ENCODE data around the gene SEPTIN10. TPM values are rescaled to one million over a fixed set of nuclear protein-coding genes. Genes with fewer than 3 reads are reported as not detected.
"Not testable (repeated sequence)": the region's sequence is repeated elsewhere in the genome, so short reads cannot be mapped to it uniquely, and the experiment has no call there.

Gene SEPTIN10
- polyA plus RNA-seq, 1 donor from 2014 or later, result 0.71 TPM

DNA sequence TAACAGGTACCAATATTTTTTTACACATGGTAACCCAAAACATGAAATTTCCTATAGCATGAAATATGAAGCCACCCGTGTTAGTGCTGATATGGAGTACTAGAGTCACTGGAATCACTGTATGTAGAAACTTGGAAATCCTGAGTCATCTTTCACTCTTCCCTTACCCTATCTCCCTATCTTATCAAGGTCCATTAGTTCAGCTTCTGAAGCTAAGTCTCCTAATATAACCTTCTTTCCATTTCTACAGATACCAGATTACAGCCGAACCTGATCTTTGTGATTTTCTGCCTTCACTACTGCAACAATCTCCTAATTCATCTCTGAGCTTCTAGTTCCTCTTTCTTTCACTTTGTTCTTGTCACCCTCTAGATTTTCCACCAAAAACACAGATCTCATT is 59.0 kb downstream of the SEPTIN10 start:
- Mint-ChIP-seq H3K36me3 (no peaks in the 10 kb centered on the region), H3K27me3 (peaks cover 6% of the 10 kb centered on the region), H3K9me3 (no peaks in the 10 kb centered on the region), H3K27ac (no peak overlapping the region), H3K4me3 (no peak overlapping the region), H3K4me1 (peaks cover 0 to 3% (median 0%) of the 10 kb centered on the region in 3 donors)

DNA sequence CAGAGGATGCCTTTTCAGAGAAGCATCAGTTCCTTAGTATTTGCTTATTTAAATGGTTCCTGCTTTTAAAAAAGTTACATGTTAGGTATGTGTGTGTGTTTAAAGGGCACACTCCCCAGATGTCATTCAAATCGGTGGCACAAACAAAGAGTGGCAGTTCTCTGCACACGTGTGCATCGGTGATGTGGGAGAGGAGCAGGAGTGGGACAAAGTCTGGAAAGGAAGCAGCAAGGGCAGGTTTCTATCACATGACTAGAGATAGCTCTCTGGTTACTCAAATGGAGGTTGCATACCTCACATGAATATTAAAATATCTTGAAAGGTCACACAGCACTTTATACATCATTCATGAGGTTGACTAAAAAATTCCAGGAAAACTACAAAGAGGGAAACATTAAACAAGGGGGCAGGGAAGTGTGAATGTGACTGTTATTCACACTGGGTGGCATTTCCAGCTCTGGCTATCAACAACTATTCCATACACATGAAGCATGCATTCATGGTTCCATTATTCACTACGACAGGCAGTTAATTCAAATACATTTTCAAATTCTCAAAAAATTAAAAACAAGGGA is 64.7 kb downstream of the SEPTIN10 start:
- H3K4me1 Mint-ChIP-seq, result no peaks in the 10 kb centered on the region
- no peak overlapping the region for H3K27ac Mint-ChIP-seq
- H3K4me3 Mint-ChIP-seq, result no peak overlapping the region
- peaks cover 4% of the 10 kb centered on the region for H3K27me3 Mint-ChIP-seq
- H3K36me3 Mint-ChIP-seq, result no peaks in the 10 kb centered on the region
- no peaks in the 10 kb centered on the region for H3K9me3 Mint-ChIP-seq

DNA sequence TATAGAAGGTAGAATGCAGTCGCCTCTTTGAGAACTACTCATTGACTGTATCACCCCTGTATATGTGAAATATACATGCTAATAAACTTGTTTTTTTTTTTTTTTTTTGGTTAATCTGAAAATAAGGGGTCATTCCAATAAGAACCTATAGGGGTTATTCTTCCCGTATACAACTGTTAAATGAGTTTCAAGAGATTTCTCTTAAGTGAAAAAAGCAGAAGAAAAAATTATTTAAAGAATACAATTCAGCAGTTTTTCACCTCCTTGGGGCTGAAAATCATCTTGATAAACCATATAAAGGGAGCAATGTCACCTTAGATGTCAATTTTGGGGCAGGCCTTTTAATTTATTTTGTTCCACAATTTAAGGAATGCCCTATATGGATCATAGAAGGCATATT is 66.5 kb downstream of the SEPTIN10 start:
- H3K36me3 Mint-ChIP-seq, result no peaks in the 10 kb centered on the region
- no peaks in the 10 kb centered on the region for H3K4me1 Mint-ChIP-seq
- H3K4me3 Mint-ChIP-seq, result no peak overlapping the region
- H3K27me3 Mint-ChIP-seq, result peaks cover 2% of the 10 kb centered on the region
- no peak overlapping the region for H3K27ac Mint-ChIP-seq
- no peaks in the 10 kb centered on the region for H3K9me3 Mint-ChIP-seq

DNA sequence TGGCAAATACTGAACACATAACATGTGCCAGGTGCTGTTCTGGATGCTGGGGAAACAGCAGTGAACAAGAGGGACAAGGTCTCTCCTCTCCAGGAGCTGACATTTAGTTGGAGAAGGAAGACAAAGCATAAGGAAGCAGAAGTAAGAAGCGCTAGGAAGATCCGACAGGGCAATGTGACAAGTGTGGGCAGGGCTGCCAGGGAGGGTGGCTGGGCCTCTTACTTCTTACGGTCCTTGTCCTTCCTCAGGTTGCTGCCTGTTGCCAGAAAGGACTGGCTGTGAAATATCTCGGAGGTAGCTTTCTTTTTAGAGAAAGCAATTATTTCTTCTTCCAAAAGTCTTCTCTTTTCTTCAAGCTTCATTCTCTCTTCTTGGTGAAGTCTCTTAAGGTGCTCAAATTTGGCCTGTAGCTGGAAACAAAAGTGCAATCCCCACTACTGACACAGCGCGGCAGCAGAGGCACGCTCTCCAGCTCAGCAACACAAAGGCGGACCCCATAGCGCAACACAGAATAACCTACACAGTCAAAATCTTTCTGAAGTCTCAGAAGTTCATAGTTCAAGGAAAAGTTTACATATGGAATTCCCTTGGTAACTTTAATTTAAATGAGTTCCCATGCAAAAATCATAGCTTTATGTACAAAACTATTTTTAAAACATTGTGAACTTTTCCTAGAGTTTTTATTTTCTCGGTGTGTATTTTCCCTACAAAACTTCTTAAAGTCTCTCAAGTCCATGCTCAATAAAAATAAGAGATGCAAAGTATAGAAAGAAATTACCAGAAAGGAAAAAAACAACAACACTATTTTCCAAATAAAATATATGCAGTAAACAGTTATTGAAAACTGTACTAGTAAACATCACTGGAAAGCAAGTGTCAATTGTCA is 67.7 kb downstream of the SEPTIN10 start:
- peaks cover 4% of the 10 kb centered on the region for H3K27me3 Mint-ChIP-seq
- no peaks in the 10 kb centered on the region for H3K9me3 Mint-ChIP-seq
- no peaks in the 10 kb centered on the region for H3K36me3 Mint-ChIP-seq
- no peaks in the 10 kb centered on the region for H3K4me1 Mint-ChIP-seq
- H3K4me3 Mint-ChIP-seq, result no peak overlapping the region
- H3K27ac Mint-ChIP-seq, result no peak overlapping the region

DNA sequence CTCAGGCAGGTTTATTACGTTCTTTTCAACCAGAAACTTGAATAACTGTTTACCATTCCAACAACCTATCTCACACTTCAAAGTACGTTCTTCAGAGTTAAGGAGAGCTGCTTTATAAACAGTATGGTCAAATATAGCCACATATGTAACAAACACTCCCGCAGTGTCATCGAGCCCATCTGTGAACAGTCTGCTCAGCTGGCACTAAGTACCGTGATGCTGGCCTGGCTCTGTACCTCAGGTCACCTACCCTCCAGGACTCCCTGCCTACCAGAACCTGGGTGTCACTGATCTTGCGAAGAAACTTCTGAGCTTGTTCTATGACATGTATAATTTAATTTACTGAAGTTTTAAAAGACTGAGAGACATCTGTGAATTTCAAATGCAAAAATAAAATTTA is 71.4 kb downstream of the SEPTIN10 start:
- Mint-ChIP-seq H3K27ac (no peak overlapping the region), H3K4me3 (no peak overlapping the region), H3K4me1 (no peaks in the 10 kb centered on the region), H3K36me3 (no peaks in the 10 kb centered on the region), H3K9me3 (no peaks in the 10 kb centered on the region), H3K27me3 (peaks cover 5% of the 10 kb centered on the region)

DNA sequence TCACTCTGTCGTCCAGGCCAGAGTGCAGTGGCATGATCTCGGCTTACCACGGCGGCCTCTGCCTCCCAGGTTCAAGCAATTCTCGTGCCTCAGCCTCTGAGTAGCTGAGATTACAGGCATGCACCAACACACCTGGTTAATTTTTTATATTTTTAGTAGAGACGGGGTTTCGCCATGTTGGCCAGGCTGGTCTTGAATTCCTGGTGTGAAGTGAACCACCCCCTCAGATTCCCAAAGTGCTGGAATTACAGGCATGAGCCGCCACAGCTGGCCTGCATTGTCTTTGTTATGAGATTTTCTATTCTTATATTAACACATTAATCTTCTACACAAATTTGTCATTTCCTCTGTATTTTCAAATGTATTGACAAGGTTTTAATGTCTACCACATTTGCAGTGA is 75.2 kb downstream of the SEPTIN10 start:
- H3K4me1 Mint-ChIP-seq, result no peaks in the 10 kb centered on the region
- no peak overlapping the region for H3K27ac Mint-ChIP-seq
- no peaks in the 10 kb centered on the region for H3K36me3 Mint-ChIP-seq
- peaks cover 5% of the 10 kb centered on the region for H3K27me3 Mint-ChIP-seq
- peaks cover 0 to 5% (median 0%) of the 10 kb centered on the region in 3 donors for H3K9me3 Mint-ChIP-seq
- H3K4me3 Mint-ChIP-seq, result no peak overlapping the region

DNA sequence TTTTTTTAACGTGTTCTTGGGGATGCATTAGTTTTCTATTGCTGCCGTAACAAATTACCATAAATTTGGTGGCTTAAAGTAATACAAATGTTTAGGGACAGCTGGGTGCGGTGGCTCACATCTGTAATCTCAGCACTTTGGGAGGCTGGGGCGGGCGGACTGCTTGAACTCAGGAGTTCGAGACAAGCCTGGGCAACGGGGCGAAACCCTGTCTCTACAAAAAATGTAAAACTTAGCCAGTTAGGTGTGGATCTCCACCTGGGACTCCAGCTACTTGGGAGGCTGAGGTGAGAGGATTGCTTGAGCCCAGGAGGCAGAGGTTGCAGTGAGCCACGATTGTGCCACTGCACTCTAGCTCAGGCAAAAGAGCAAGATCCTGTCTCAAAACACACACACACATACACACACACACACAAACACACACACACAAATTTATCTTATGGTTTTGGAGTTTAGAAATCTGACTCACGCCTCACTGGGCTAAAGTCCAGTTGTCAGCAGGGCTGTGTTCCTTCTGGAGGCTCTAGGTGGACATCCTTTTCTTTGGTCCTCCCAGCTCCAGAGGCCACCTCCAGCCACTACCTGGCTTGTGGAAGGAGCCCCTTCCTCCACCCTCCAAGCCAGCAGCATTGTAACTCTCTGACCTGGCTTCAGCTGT is 76.1 kb downstream of the SEPTIN10 start:
- Mint-ChIP-seq H3K4me3 (no peak overlapping the region), H3K27ac (no peak overlapping the region), H3K9me3 (peaks cover 0 to 5% (median 0%) of the 10 kb centered on the region in 3 donors), H3K36me3 (no peaks in the 10 kb centered on the region), H3K4me1 (no peaks in the 10 kb centered on the region), H3K27me3 (peaks cover 5% of the 10 kb centered on the region)

DNA sequence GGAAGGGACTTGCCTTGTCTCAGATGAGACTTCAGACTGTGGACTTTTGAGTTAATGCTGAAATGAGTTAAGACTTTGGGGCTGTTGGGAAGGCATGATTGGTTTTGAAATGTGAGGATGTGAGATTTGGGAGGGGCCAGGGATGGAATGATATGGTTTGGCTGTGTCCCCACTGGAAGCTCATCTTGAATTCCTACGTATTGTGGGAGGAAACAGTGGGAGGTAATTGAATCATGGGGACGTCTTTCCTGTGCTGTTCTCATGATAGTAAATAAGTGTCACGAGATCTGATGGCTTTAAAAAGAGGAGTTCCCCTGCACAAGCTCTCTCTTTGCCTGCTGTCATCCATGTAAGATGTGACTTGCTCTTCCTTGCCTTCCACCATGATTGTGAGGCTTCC is 77.2 kb downstream of the SEPTIN10 start:
- not testable (repeated sequence) for H3K4me1 Mint-ChIP-seq, H3K27ac Mint-ChIP-seq, H3K4me3 Mint-ChIP-seq, H3K36me3 Mint-ChIP-seq, H3K9me3 Mint-ChIP-seq, H3K27me3 Mint-ChIP-seq

DNA sequence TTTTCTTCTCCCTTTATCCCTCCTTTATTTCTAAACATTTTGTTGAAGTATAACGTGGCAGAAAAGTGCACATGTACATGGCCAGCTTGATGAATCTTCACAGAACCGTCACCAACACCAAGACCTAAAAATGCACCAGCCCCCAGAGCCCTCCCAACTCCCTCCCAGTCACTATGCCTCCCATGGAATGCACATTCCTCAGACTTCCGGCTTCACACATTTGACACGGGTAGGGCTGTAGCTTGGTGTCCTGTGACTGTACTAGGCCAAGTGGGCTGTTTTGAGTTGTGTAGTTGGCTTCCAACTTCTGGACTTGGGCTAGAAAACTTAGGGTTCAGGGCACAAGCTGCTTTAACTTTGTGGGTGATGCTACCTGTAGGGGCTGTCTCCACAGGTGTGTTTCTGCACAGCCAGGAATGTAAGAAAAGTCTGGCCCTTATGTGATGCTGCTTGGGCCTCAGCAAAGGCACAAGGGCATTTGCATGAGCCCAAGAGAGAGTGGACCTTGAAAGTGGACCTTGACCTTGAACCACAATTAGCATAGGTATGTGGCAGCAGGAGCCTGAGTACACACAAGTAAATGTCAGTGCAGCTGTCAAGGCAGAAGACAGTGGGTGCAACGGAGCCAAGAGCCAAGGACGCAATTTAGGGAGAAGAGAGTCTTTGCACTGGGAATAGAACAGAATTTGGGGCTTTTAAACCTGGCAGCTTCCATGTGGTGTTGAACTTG is 78.4 kb downstream of the SEPTIN10 start:
- Mint-ChIP-seq H3K27me3 (peaks cover 5% of the 10 kb centered on the region), H3K36me3 (no peaks in the 10 kb centered on the region), H3K9me3 (peaks cover 0 to 5% (median 0%) of the 10 kb centered on the region in 3 donors), H3K4me1 (no peaks in the 10 kb centered on the region), H3K27ac (no peak overlapping the region), H3K4me3 (no peak overlapping the region)

DNA sequence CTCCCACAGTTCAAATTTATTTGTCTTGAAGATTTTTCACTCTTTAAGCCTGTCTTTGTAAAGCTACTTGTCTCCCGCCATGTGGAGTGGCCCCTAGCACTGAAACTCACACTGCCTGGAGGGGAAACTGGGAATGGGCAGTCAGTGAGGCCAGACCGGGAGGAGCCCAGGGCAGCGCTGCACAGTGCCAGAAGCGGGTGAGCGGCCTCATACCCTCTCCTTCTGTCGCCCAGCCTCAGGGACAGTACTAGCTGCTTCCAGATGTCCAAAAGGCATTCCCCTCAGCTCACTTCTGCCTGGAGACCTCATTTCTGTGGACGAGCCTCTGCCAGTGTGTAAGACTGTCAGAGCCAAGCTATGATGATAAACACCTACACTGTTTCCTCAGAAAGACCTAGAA is 79.9 kb downstream of the SEPTIN10 start:
- H3K9me3 Mint-ChIP-seq, result peaks cover 0 to 5% (median 0%) of the 10 kb centered on the region in 3 donors
- H3K36me3 Mint-ChIP-seq, result no peaks in the 10 kb centered on the region
- H3K4me1 Mint-ChIP-seq, result no peaks in the 10 kb centered on the region
- H3K27ac Mint-ChIP-seq, result no peak overlapping the region
- peaks cover 8% of the 10 kb centered on the region for H3K27me3 Mint-ChIP-seq
- H3K4me3 Mint-ChIP-seq, result no peak overlapping the region

DNA sequence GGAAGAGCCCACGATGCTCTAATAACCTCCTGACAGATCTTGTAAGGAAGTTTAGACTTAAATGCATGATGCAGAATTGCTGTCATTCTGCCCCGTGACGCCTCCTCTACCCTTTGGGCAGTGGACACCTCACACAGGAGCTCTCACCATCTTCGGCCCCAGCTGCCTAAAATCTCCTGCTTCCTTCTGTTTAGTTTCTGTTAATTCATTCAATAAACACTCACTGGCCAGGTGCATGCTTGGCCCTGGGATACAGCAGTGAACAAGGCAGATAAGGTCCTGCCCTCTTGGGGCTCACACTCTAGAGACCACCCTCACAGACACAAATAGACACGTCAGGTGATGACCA is 81.1 kb downstream of the SEPTIN10 start:
- Mint-ChIP-seq H3K27ac (no peak overlapping the region), H3K4me3 (peak overlapping the region in 1 of 4 donors; percentile 3), H3K27me3 (peaks cover 10% of the 10 kb centered on the region)

DNA sequence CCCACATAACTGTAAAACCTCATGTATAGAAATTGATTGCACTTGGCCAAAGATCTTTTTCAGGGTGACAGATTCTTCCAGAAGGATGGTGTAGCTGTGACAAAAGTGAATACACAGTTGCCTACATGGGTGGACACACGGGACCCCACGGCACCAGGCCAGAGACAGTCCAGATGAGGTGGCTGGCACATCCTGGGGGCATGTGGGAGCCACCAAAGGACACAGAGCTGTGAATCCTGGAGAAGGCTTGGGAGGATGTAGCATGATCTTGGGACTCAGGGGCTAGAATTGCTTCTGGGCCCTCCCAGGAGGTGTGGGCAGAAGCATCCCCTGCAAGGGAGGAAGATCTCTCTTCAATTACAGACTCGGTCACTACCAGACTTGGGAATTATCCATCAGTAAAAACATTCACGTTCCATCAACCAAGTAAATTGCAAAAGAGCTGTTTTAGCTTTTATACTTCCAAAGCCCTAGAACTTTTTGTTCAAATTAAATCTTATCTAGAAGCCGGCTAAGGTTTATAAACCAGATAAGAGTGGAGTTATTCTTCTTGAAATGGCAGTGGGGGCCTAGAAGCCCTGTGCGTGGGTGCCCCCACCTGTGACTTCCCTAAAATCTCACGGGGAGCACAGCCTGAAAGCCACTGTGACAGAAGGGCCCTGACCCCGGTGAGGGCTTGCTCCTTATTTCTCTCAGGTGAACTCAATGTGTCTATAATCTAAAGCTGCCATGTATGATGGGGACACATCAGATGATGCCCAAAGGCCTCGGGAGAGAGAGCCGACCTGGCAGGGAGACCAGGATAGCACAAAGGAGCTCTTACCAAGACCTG is 81.7 kb downstream of the SEPTIN10 start:
- peaks cover 0 to 5% (median 0%) of the 10 kb centered on the region in 3 donors for H3K9me3 Mint-ChIP-seq
- H3K27me3 Mint-ChIP-seq, result peaks cover 12% of the 10 kb centered on the region
- no peak overlapping the region for H3K27ac Mint-ChIP-seq
- H3K4me3 Mint-ChIP-seq, result peak overlapping the region in 1 of 4 donors; percentile 3
- no peaks in the 10 kb centered on the region for H3K36me3 Mint-ChIP-seq
- H3K4me1 Mint-ChIP-seq, result no peaks in the 10 kb centered on the region

More for the DNA sequence above, 81.1 kb downstream of the SEPTIN10 start:
- Mint-ChIP-seq H3K4me1 (no peaks in the 10 kb centered on the region), H3K36me3 (no peaks in the 10 kb centered on the region), H3K9me3 (peaks cover 0 to 5% (median 0%) of the 10 kb centered on the region in 3 donors)

DNA sequence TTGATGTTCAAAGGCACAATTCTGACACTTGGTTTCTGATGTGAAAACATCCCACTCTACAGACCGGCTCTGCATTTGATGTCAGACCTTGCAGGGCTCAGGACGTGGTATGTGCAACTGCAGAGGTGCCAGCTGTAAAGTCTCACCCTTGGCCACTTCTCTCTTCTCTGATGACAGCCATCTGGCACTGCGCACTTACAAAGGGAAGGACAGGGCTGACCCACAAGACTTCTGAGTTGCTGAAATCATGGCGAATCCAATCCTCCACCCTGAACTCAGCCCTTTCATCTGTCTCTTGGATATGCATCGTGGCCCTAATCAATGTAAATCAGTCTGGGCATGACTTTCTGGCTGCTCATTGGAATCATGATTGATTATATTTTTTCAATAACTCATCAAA is 82.5 kb downstream of the SEPTIN10 start:
- no peak overlapping the region for H3K4me3 Mint-ChIP-seq
- peaks cover 0 to 3% (median 0%) of the 10 kb centered on the region in 3 donors for H3K9me3 Mint-ChIP-seq
- peaks cover 16% of the 10 kb centered on the region for H3K27me3 Mint-ChIP-seq
- H3K27ac Mint-ChIP-seq, result no peak overlapping the region
- H3K36me3 Mint-ChIP-seq, result no peaks in the 10 kb centered on the region
- no peaks in the 10 kb centered on the region for H3K4me1 Mint-ChIP-seq

DNA sequence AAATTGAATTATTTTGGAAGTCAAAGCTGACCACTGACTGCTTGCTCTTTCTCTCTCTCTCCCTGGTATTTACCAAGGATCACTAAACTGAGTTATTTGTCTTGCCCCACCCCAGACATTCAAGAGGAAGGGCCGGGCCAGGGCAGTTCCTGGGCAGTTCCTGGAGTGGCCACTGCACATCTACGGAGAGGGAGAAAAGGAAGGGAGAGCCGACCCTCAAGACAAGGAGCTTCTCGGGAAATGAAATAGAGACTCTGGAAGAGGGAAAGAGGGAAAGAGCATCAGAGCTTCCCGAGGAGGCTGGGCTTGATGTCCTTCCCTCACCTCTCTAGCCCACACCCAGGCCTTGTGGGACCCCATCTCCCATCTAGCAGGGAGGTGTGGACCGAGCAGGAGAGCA is 83.1 kb downstream of the SEPTIN10 start:
- no peaks in the 10 kb centered on the region for H3K4me1 Mint-ChIP-seq

More for the DNA sequence above, 83.1 kb downstream of the SEPTIN10 start:
- Mint-ChIP-seq H3K4me3 (no peak overlapping the region), H3K36me3 (no peaks in the 10 kb centered on the region), H3K27ac (no peak overlapping the region), H3K9me3 (peaks cover 0 to 3% (median 0%) of the 10 kb centered on the region in 3 donors), H3K27me3 (peaks cover 16% of the 10 kb centered on the region)
